ENCODE measurements around the gene BACH1. TPM values are rescaled to one million over a fixed set of nuclear protein-coding genes. Genes with fewer than 3 reads are reported as not detected.
A peak's percentile ranks its signal among the peaks of the same experiment; 100 is the strongest.

The BACH1 gene
- polyA plus RNA-seq, 1 donor from 2014 or later: 29.7 TPM

DNA sequence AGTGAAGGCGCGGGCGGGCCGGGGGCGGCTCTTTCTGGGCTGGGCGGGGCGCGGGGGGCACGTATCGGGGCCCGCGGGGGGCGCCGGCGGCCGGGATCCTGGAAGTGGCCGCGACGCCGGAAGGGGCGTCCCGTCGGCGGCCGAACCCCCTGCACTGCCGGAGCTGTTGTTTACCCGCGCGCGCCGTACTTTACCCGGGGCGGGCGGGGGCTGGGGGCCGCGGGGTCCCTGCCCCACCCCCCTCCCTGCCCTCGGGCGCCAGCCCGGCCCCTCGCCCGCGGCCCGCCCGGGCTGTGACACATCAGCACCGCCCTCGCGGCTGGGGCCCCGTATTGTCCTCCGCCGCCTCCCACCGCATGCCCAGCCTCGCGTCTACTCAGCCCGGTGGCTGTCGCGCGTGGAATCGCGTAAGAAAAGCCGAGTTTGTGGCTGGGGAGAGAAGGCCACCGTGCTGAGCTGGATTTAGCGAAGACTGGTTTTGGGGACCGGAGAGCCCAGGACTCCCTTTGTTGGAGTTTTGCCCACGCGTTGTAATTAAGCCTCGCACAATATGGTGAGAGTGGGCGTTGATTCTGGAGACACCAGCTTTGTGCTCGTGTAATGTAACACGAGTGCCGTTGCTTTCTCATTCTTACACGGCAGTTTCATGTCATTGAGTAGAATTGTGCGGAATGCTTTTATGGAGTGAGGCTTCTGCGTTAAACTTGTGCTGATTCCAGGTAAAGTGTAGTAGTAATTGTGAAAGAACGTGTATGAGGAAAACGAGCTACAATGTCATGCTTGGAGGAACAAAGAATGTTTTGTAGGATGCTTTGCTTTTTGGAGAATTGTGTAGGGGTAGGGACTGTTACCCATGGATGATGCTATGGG, 559 bp downstream of the BACH1 start:
- Histone ChIP-seq H3K36me3 (ENCODE audit: insufficient read depth, low read length) (no peaks in the 10 kb centered on the region), H3K9ac (ENCODE audit: low read length) (peak overlapping the region; percentile 76), H3K4me2 (ENCODE audit: low read length) (peak overlapping the region; percentile 81), H3K9me3 (ENCODE audit: low read length) (no peaks in the 10 kb centered on the region), H3F3A (ENCODE audit: insufficient read depth, low read length, poor library complexity, severe bottlenecking) (no peaks in the 10 kb centered on the region), H3K27me3 (ENCODE audit: insufficient read depth, low read depth, low read length) (no peaks in the 10 kb centered on the region), H3K27ac (ENCODE audit: low read length) (peak overlapping the region; percentile 84), H3K4me3 (ENCODE audit: low read length) (peak overlapping the region; percentile 75), H3K79me2 (replicated peaks; ENCODE audit: insufficient read depth, low read length) (peaks cover 44% of the 10 kb centered on the region), H2AFZ (ENCODE audit: low read depth, low read length) (peak overlapping the region; percentile 80), H4K20me1 (ENCODE audit: insufficient read depth) (no peaks in the 10 kb centered on the region), H3K9me2 (ENCODE audit: insufficient read depth, low read length) (no peaks in the 10 kb centered on the region)
- TF ChIP-seq TAF1 (IDR thresholded peaks at IDR 0.05; ENCODE audit: low read depth) (no peak), SMC3 (conservative IDR thresholded peaks at IDR 0.05; ENCODE audit: poor library complexity) (no peak), RAD21 (conservative IDR thresholded peaks at IDR 0.05) (no peak), EP300 (conservative IDR thresholded peaks at IDR 0.05; ENCODE audit: poor library complexity, severe bottlenecking) (no peak), POLR2AphosphoS5 (IDR thresholded peaks at IDR 0.05) (no peak), MXI1 (conservative IDR thresholded peaks at IDR 0.05; ENCODE audit: poor library complexity, severe bottlenecking) (peak; percentile 78), EZH2 (IDR thresholded peaks at IDR 0.05; ENCODE audit: borderline replicate concordance, insufficient read depth, low read length, poor library complexity, severe bottlenecking) (no peak)
- TF ChIP-seq, protein P1, sequence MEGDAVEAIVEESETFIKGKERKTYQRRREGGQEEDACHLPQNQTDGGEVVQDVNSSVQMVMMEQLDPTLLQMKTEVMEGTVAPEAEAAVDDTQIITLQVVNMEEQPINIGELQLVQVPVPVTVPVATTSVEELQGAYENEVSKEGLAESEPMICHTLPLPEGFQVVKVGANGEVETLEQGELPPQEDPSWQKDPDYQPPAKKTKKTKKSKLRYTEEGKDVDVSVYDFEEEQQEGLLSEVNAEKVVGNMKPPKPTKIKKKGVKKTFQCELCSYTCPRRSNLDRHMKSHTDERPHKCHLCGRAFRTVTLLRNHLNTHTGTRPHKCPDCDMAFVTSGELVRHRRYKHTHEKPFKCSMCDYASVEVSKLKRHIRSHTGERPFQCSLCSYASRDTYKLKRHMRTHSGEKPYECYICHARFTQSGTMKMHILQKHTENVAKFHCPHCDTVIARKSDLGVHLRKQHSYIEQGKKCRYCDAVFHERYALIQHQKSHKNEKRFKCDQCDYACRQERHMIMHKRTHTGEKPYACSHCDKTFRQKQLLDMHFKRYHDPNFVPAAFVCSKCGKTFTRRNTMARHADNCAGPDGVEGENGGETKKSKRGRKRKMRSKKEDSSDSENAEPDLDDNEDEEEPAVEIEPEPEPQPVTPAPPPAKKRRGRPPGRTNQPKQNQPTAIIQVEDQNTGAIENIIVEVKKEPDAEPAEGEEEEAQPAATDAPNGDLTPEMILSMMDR (IDR thresholded peaks at IDR 0.05; ENCODE audit: poor library complexity, severe bottlenecking): no peak
- TF ChIP-seq, protein P2, sequence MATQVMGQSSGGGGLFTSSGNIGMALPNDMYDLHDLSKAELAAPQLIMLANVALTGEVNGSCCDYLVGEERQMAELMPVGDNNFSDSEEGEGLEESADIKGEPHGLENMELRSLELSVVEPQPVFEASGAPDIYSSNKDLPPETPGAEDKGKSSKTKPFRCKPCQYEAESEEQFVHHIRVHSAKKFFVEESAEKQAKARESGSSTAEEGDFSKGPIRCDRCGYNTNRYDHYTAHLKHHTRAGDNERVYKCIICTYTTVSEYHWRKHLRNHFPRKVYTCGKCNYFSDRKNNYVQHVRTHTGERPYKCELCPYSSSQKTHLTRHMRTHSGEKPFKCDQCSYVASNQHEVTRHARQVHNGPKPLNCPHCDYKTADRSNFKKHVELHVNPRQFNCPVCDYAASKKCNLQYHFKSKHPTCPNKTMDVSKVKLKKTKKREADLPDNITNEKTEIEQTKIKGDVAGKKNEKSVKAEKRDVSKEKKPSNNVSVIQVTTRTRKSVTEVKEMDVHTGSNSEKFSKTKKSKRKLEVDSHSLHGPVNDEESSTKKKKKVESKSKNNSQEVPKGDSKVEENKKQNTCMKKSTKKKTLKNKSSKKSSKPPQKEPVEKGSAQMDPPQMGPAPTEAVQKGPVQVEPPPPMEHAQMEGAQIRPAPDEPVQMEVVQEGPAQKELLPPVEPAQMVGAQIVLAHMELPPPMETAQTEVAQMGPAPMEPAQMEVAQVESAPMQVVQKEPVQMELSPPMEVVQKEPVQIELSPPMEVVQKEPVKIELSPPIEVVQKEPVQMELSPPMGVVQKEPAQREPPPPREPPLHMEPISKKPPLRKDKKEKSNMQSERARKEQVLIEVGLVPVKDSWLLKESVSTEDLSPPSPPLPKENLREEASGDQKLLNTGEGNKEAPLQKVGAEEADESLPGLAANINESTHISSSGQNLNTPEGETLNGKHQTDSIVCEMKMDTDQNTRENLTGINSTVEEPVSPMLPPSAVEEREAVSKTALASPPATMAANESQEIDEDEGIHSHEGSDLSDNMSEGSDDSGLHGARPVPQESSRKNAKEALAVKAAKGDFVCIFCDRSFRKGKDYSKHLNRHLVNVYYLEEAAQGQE (IDR thresholded peaks at IDR 0.05; ENCODE audit: borderline replicate concordance): peak; percentile 31

DNA sequence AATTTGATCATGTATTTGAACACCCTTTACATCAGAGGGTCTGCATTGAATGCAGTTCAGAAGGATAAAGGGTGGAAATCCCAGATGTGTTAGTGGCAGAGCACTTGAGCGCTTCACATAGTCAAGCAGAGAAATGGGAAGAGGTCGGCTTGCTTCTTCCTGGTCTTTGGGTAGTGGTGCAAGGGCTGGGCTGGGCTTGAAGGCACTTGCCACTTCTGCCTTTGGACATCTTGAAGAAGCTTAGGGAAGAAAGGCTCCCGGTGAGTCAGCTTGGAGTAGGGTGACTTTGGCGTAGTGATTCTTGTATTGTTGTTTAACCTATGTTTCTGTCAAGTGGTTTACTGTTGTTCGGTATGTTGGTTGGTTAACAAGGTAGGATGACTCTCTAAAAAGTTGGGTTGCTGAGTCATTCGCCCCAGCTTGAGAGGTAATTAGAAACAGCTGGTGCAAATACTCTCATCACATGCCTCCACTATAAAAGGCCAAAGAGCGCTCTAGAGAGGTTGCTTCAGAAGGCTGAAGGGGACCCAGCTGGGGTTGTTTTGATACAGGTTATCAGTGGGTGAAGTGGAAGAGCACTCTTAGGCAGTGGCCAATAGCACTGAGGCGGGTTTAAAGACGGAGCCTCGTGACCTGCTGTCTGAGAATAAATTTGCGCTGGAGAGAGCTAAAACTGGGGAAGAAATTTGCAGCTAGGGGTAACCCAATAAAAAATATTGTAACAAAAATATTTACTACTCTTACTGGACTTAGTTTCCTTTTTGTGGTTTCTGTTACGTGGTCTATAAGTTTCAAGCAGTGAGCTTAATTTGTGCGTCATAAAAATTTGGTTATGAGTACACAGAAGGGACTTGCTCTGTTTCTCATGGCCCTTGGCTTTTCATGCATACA, 1.4 kb downstream of the BACH1 start:
- peaks cover 53% of the 10 kb centered on the region for H3K79me2 ChIP-seq (replicated peaks; ENCODE audit: insufficient read depth, low read length)
- peak overlapping the region; percentile 75 for H3K4me3 ChIP-seq (ENCODE audit: low read length)

More for the DNA sequence above, 1.4 kb downstream of the BACH1 start:
- Histone ChIP-seq H3F3A (ENCODE audit: insufficient read depth, low read length, poor library complexity, severe bottlenecking) (no peaks in the 10 kb centered on the region), H3K27ac (ENCODE audit: low read length) (peak overlapping the region; percentile 84), H2AFZ (ENCODE audit: low read depth, low read length) (peak overlapping the region; percentile 80), H3K27me3 (ENCODE audit: insufficient read depth, low read depth, low read length) (no peaks in the 10 kb centered on the region), H3K9me3 (ENCODE audit: low read length) (no peaks in the 10 kb centered on the region), H3K36me3 (ENCODE audit: insufficient read depth, low read length) (no peaks in the 10 kb centered on the region), H3K4me2 (ENCODE audit: low read length) (peak overlapping the region; percentile 81), H4K20me1 (ENCODE audit: insufficient read depth) (peaks cover 2% of the 10 kb centered on the region), H3K9me2 (ENCODE audit: insufficient read depth, low read length) (no peaks in the 10 kb centered on the region), H3K9ac (ENCODE audit: low read length) (peak overlapping the region; percentile 76)
- TF ChIP-seq EZH2 (IDR thresholded peaks at IDR 0.05; ENCODE audit: borderline replicate concordance, insufficient read depth, low read length, poor library complexity, severe bottlenecking) (no peak), EP300 (conservative IDR thresholded peaks at IDR 0.05; ENCODE audit: poor library complexity, severe bottlenecking) (no peak), POLR2AphosphoS5 (IDR thresholded peaks at IDR 0.05) (no peak)
- TF ChIP-seq, protein P2 (IDR thresholded peaks at IDR 0.05; ENCODE audit: borderline replicate concordance): peak; percentile 8

Measured in neural cell (in vitro differentiated cells).